K562 (cell line): ENCODE data around the gene MPHOSPH8. TPM values are rescaled to one million over a fixed set of nuclear protein-coding genes. Genes with fewer than 3 reads are reported as not detected.
A peak's percentile ranks its signal among the peaks of the same experiment; 100 is the strongest.

Source experiments
- BCOR ChIP-seq: fragments of 450-650 bp; IDR thresholded peaks from 2 replicates; pipeline ENCODE4 v1.6.1; 2016
- CBX5 ChIP-seq: IDR thresholded peaks from 2 replicates; pipeline ENCODE4 v1.6.1; 2014; ENCODE audit warnings: low read depth, borderline replicate concordance
- ELF4 ChIP-seq: fragments of 450-650 bp; formaldehyde crosslinking; IDR thresholded peaks from 2 replicates; pipeline ENCODE4 v1.4.0; 2022; ENCODE audit warnings: missing genetic modification characterization
- ESRRB ChIP-seq: fragments of 250-450 bp; sonication (Bioruptor Pico); IDR thresholded peaks from 2 replicates; pipeline ENCODE4 v1.5.0; 2020; ENCODE audit warnings: mild to moderate bottlenecking, moderate library complexity, borderline replicate concordance
- FOXA1 ChIP-seq: fragments of 450-650 bp; IDR thresholded peaks from 2 replicates; pipeline ENCODE4 v1.6.1; 2016; ENCODE audit warnings: mild to moderate bottlenecking, borderline replicate concordance
- GATA2 ChIP-seq: sonication (generic); formaldehyde crosslinking; IDR thresholded peaks from 2 replicates; pipeline ENCODE4 v1.4.0; 2020; ENCODE audit warnings: mild to moderate bottlenecking, missing genetic modification reagents
- HMGN3 ChIP-seq: IDR thresholded peaks from 2 replicates; pipeline ENCODE4 v1.6.1; 2011; ENCODE audit warnings: borderline replicate concordance, low read depth, mild to moderate bottlenecking, mixed read lengths, low read length; ENCODE audit not compliant: insufficient read length; ENCODE audit errors: extremely low read depth
- KLF16 ChIP-seq: IDR thresholded peaks from 2 replicates; pipeline ENCODE4 v1.6.1; 2016; ENCODE audit warnings: antibody characterized with exemption
- MYBL2 ChIP-seq, 2 experiments: fragments of 450-650 bp in 1 of 2; sonication (generic) in 1 of 2; formaldehyde crosslinking in 1 of 2; IDR thresholded peaks; 2 replicates each; pipeline versions ENCODE4 v1.6.1 to v1.8.1; 2017 to 2022; ENCODE audit warnings: borderline replicate concordance in 1 of 2, inconsistent platforms in 1 of 2, low read depth in 1 of 2, mild to moderate bottlenecking in 1 of 2, missing genetic modification reagents in 1 of 2, moderate library complexity in 1 of 2
- NFE2L1 ChIP-seq: fragments of 450-650 bp; IDR thresholded peaks from 2 replicates; pipeline ENCODE4 v1.6.1; 2016; ENCODE audit warnings: missing genetic modification characterization, low read depth, mild to moderate bottlenecking, missing compliant biosample characterization, moderate library complexity, borderline replicate concordance
- NR2C1 ChIP-seq, 2 experiments: fragments of 450-650 bp; IDR thresholded peaks; 2 replicates each; pipeline ENCODE4 v1.6.1; 2017; ENCODE audit warnings: mild to moderate bottlenecking in 2 of 2, antibody characterized with exemption in 1 of 2, inconsistent platforms in 1 of 2, missing compliant biosample characterization in 1 of 2, missing genetic modification characterization in 1 of 2
- PHF21A ChIP-seq: fragments of 450-650 bp; IDR thresholded peaks from 2 replicates; pipeline ENCODE4 v1.6.1; 2017; ENCODE audit warnings: low read depth, borderline replicate concordance
- RREB1 ChIP-seq: fragments of 250-450 bp; sonication (Bioruptor Pico); IDR thresholded peaks from 2 replicates; pipeline ENCODE4 v1.4.0; 2020
- RUNX1 ChIP-seq: sonication (generic); IDR thresholded peaks from 2 replicates; pipeline ENCODE4 v1.6.1; 2016; ENCODE audit warnings: antibody characterized with exemption, low read depth
- TCF3 ChIP-seq: sonication (generic); formaldehyde crosslinking; IDR thresholded peaks from 2 replicates; pipeline ENCODE4 v1.4.0; 2020; ENCODE audit warnings: mild to moderate bottlenecking, missing genetic modification reagents
- ZBTB1 ChIP-seq: sonication (generic); formaldehyde crosslinking; IDR thresholded peaks from 2 replicates; pipeline ENCODE4 v1.8.1; 2023; ENCODE audit warnings: missing genetic modification reagents, low read depth, mild to moderate bottlenecking, borderline replicate concordance
- ZBTB26 ChIP-seq: fragments of 450-650 bp; formaldehyde crosslinking; IDR thresholded peaks from 2 replicates; pipeline ENCODE4 v1.4.0; 2022; ENCODE audit warnings: missing genetic modification characterization
- ZNF174 ChIP-seq: fragments of 250-450 bp; sonication (Bioruptor Pico); IDR thresholded peaks from 2 replicates; pipeline ENCODE4 v1.4.0; 2020; ENCODE audit warnings: mild to moderate bottlenecking
- ZNF23 ChIP-seq: fragments of 250-450 bp; sonication (Bioruptor Pico); IDR thresholded peaks from 2 replicates; pipeline ENCODE4 v1.4.0; 2020; ENCODE audit warnings: mild to moderate bottlenecking
- ZNF384 ChIP-seq: IDR thresholded peaks from 2 replicates; pipeline ENCODE4 v1.6.1; 2012; ENCODE audit warnings: low read depth, low read length, improper control_type of control experiment
- polyA plus RNA-seq, 8 experiments: library from polyadenylated mRNA; depleted of rRNA in 4 of 8; stranded (reverse) in 5 of 8; unstranded in 3 of 8; fragments of >200 nt; fragmentation: Nextera tagmentation in 2 of 8; fragmentation: Illumina TruSeq in 1 of 8; extraction: Ambion mirVana in 2 of 8; extraction: Trizol in 1 of 8; gene quantifications; 2 replicates each; pipeline versions ENCODE4 v1.2.1 to v1.2.3, GENCODE V29; 2011 to 2014; ENCODE audit warnings: inconsistent platforms in 1 of 8, missing spikeins in 1 of 8
- total RNA-seq, 7 experiments: library from RNA; depleted of rRNA in 6 of 7; stranded (reverse); fragments of >200 nt in 6 of 7; fragmentation: Illumina TruSeq in 2 of 7; extraction: Trizol in 2 of 7; gene quantifications; 2 replicates each; pipeline versions ENCODE4 v1.2.1 to v1.2.3, GENCODE V29; 2011 to 2021; ENCODE audit warnings: low replicate concordance in 1 of 7
- TF ChIP-seq, protein P1 (sequence below): fragments of 450-650 bp; formaldehyde crosslinking; IDR thresholded peaks from 2 replicates; pipeline ENCODE4 v1.4.0; 2022; ENCODE audit warnings: mild to moderate bottlenecking, moderate library complexity

The MPHOSPH8 gene
- total and polyA plus RNA-seq, 9 of the 15 experiments (the other 6 are each of a cell fraction or from before 2014, with no cell fraction given), result 10.3 to 24.8 (median 16.6) TPM

GRCh38 chr13:19633479-19634255 is at the start of gene MPHOSPH8 (continued):
- peak; percentile 10 for TF ChIP-seq NR2C1 (IDR thresholded peaks at IDR 0.05)
- TF ChIP-seq NR2C1 (tag; IDR thresholded peaks at IDR 0.05), result no peak; the same call in 1 of the 2 replicates
- TF ChIP-seq PHF21A, result no peak
- TF ChIP-seq RUNX1, result no peak
- no peak for TF ChIP-seq GATA2 (CRISPR knock-in tag)
- TF ChIP-seq, protein P1, sequence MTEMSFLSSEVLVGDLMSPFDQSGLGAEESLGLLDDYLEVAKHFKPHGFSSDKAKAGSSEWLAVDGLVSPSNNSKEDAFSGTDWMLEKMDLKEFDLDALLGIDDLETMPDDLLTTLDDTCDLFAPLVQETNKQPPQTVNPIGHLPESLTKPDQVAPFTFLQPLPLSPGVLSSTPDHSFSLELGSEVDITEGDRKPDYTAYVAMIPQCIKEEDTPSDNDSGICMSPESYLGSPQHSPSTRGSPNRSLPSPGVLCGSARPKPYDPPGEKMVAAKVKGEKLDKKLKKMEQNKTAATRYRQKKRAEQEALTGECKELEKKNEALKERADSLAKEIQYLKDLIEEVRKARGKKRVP (CRISPR knock-in tag), result no peak
- no peak for TF ChIP-seq TCF3 (CRISPR knock-in tag)
- TF ChIP-seq NFE2L1 (tag), result no peak
- no peak for TF ChIP-seq ZBTB1 (CRISPR knock-in tag)
- no peak for TF ChIP-seq MYBL2 (IDR thresholded peaks at IDR 0.05; ENCODE audit: low read depth)
- TF ChIP-seq MYBL2 (CRISPR knock-in tag; IDR thresholded peaks at IDR 0.05; ENCODE audit: borderline replicate concordance), result no peak
- no peak for TF ChIP-seq FOXA1
- TF ChIP-seq CBX5, result no peak
- TF ChIP-seq ZNF174 (CRISPR knock-in tag), result no peak
- TF ChIP-seq HMGN3, result peak; percentile 10
- no peak for TF ChIP-seq RREB1 (CRISPR knock-in tag)
- TF ChIP-seq ZBTB26 (CRISPR knock-in tag), result no peak
- no peak for TF ChIP-seq BCOR
- TF ChIP-seq KLF16, result no peak
- TF ChIP-seq ELF4 (CRISPR knock-in tag), result no peak
- TF ChIP-seq ZNF23 (CRISPR knock-in tag), result no peak
- TF ChIP-seq ZNF384, result no peak
- TF ChIP-seq ESRRB (CRISPR knock-in tag), result no peak
